ENCODE results near the gene FLYWCH1. TPM values are rescaled to one million over a fixed set of nuclear protein-coding genes. Genes with fewer than 3 reads are reported as not detected.

The FLYWCH1 gene
- total RNA-seq, 1 donor from 2014 or later: 5.1 TPM

DNA sequence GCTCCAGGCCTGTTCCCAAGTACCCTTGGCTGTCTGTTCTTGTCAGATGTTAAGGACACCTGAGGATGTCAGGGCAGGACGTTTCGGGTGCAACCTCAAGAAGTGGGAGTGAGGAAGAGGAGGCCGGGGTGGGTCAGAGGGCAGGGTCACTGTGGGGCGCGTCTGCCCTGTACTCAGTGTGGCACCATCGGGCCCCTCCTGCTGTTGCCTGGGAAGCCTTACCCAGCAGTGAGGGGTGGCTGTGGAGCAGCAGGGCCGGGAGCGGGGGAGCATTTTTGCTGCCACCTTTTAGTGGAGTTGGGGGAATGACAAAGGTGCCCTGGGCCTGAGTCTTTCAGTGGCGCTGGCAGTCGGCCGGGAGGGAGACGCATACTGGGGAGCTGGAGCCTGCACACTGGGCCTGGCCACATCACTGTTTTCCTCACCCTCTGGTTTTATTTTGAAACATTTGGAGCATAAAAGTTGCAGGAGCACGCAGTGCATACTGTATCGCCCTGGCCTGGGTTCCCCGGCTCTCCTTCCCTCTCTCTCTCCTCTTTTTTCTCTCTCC is 11.1 kb upstream of the FLYWCH1 start:
- Histone ChIP-seq H3K27me3 (no peaks in the 10 kb centered on the region), H3K79me2 (ENCODE audit: low read depth) (no peaks in the 10 kb centered on the region), H3K4me1 (peaks cover 10% of the 10 kb centered on the region), H3K4me3 (no peak overlapping the region), H3F3A (ENCODE audit: low read depth) (peaks cover 14% of the 10 kb centered on the region), H3K36me3 (no peaks in the 10 kb centered on the region), H4K20me1 (ENCODE audit: low read depth) (peaks cover 9% of the 10 kb centered on the region), H3K9ac (no peak overlapping the region), H3K9me3 (ENCODE audit: low read depth) (no peaks in the 10 kb centered on the region), H3K27ac (no peak overlapping the region), H2AFZ (replicated peaks) (no peak overlapping the region), H3K4me2 (no peak overlapping the region)
- H3K4me3 Mint-ChIP-seq: no peak overlapping the region
- H3K4me1 Mint-ChIP-seq: peaks cover 12% of the 10 kb centered on the region
- TF ChIP-seq EZH2 (IDR thresholded peaks at IDR 0.05): no peak
- TF ChIP-seq EZH2phosphoT487 (IDR thresholded peaks at IDR 0.05): no peak
- TF ChIP-seq, protein P1, sequence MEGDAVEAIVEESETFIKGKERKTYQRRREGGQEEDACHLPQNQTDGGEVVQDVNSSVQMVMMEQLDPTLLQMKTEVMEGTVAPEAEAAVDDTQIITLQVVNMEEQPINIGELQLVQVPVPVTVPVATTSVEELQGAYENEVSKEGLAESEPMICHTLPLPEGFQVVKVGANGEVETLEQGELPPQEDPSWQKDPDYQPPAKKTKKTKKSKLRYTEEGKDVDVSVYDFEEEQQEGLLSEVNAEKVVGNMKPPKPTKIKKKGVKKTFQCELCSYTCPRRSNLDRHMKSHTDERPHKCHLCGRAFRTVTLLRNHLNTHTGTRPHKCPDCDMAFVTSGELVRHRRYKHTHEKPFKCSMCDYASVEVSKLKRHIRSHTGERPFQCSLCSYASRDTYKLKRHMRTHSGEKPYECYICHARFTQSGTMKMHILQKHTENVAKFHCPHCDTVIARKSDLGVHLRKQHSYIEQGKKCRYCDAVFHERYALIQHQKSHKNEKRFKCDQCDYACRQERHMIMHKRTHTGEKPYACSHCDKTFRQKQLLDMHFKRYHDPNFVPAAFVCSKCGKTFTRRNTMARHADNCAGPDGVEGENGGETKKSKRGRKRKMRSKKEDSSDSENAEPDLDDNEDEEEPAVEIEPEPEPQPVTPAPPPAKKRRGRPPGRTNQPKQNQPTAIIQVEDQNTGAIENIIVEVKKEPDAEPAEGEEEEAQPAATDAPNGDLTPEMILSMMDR (IDR thresholded peaks at IDR 0.05): no peak
- no peak overlapping the region for H3K27ac Mint-ChIP-seq
- no peaks in the 10 kb centered on the region for H3K36me3 Mint-ChIP-seq
- DNase-seq (ENCODE audit: low spot score): no peak
- no peaks in the 10 kb centered on the region for H3K27me3 Mint-ChIP-seq (ENCODE audit: insufficient read depth, low read depth)
- no peaks in the 10 kb centered on the region for H3K9me3 Mint-ChIP-seq

DNA sequence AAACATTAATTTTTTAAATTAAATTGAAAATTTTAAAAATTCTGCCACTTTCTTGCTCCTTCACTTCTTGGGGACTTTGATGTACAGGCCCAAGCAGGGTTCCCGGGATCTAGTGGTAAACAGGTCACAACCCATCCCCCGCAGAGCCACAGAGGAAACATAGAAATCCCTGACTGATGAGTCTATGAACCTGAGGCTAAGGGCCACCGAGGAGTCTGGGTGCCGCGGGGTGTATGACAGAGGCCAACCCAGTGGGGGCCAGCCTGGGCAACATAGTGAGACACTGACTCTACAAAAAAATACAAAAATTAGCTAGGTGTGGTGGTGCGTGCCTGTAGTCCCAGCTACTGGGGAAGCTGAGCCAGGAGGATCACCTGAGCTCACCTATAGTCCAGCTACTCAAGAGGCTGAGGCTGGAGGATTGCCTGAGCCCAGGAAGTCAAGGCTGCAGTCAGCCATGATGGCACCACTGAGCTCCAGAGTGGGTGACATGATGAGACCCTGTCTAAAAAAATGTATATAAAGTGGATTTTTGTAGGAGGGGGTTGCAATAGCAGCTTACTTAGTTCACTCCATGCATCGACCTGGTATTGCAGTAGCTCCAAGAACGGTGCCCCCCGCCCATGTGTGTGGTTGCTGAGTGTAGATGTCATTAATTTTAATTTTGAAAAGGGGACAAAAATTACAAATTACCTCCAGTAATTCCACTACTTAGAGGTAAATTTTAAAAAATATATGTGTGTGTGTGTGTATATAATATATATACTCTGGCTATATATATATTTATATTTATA is 9.2 kb upstream of the FLYWCH1 start:
- Histone ChIP-seq H3K79me2 (ENCODE audit: low read depth) (no peaks in the 10 kb centered on the region), H3K27ac (no peak overlapping the region), H3K4me2 (no peak overlapping the region), H3K4me1 (peaks cover 10% of the 10 kb centered on the region), H3K4me3 (no peak overlapping the region), H3F3A (ENCODE audit: low read depth) (peaks cover 25% of the 10 kb centered on the region), H3K9me3 (ENCODE audit: low read depth) (no peaks in the 10 kb centered on the region), H2AFZ (replicated peaks) (no peak overlapping the region), H3K9ac (no peak overlapping the region), H3K36me3 (no peaks in the 10 kb centered on the region), H3K27me3 (no peaks in the 10 kb centered on the region), H4K20me1 (ENCODE audit: low read depth) (peaks cover 7% of the 10 kb centered on the region)
- Mint-ChIP-seq H3K27ac (no peak overlapping the region), H3K4me3 (peak overlapping the region; percentile 33), H3K27me3 (ENCODE audit: insufficient read depth, low read depth) (peaks cover 7% of the 10 kb centered on the region), H3K9me3 (no peaks in the 10 kb centered on the region), H3K36me3 (no peaks in the 10 kb centered on the region), H3K4me1 (peaks cover 23% of the 10 kb centered on the region)
- TF ChIP-seq EZH2 (IDR thresholded peaks at IDR 0.05) (no peak), EZH2phosphoT487 (IDR thresholded peaks at IDR 0.05) (no peak)
- TF ChIP-seq, protein P1 (IDR thresholded peaks at IDR 0.05): no peak
- no peak for DNase-seq (ENCODE audit: low spot score)

DNA sequence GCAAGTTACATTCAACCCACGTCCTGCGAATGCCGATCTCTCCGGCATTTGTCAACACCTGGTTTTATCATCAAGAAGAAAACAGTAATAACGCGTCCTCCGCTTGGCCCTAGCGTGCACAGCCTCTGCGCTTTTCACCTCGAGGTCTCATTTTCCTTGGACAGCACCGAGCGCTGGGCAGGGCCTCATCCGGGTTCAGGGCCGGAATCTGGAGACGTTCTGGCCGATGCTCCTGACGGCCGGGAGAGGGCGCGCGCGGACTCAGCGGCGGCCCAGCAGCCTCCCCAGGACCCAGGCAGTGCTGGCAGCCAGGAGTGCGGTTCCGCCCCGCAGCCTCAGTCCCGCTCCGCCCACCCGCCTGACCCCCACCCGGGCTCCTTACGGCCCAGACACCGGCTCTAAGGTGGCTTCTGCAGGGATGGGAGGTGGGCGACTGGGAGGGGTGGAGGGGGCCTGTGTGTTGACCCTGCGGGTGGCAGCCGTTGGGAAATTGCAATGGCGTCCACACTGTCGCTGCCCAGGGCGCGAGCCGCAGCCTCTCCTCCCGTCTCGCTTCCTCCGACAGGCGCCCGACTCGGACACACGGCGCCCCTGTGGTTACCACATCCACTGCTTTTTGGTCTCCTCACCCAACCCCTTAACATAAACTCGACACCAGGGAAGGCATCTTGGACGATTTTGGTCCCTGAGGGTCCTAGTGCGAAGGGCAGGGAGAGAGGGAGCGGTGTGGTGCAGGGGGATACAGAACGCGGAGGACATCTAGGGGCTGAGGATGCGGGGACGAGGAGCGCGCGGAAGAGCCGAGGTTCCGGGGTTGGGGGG is 7.4 kb upstream of the FLYWCH1 start:
- peak; percentile 91 for DNase-seq (ENCODE audit: low spot score)
- H3K4me2 ChIP-seq: peak overlapping the region; percentile 88
- peak overlapping the region; percentile 74 for H2AFZ ChIP-seq (replicated peaks)
- H3K4me1 ChIP-seq: no peaks in the 10 kb centered on the region
- no peaks in the 10 kb centered on the region for H3K9me3 Mint-ChIP-seq
- peaks cover 18% of the 10 kb centered on the region for H3K4me1 Mint-ChIP-seq
- H3K27me3 ChIP-seq: no peaks in the 10 kb centered on the region
- peaks cover 22% of the 10 kb centered on the region for H3F3A ChIP-seq (ENCODE audit: low read depth)
- peak overlapping the region; percentile 77 for H3K4me3 ChIP-seq
- H3K9ac ChIP-seq: peak overlapping the region; percentile 56
- peak overlapping the region; percentile 98 for H3K4me3 Mint-ChIP-seq
- H3K9me3 ChIP-seq (ENCODE audit: low read depth): no peaks in the 10 kb centered on the region
- H3K79me2 ChIP-seq (ENCODE audit: low read depth): no peaks in the 10 kb centered on the region
- no peak for TF ChIP-seq EZH2 (IDR thresholded peaks at IDR 0.05)
- TF ChIP-seq, protein P1 (IDR thresholded peaks at IDR 0.05): peak; percentile 86
- peaks cover 8% of the 10 kb centered on the region for H3K27me3 Mint-ChIP-seq (ENCODE audit: insufficient read depth, low read depth)
- no peaks in the 10 kb centered on the region for H4K20me1 ChIP-seq (ENCODE audit: low read depth)
- peak overlapping the region; percentile 87 for H3K27ac Mint-ChIP-seq
- no peaks in the 10 kb centered on the region for H3K36me3 ChIP-seq
- no peaks in the 10 kb centered on the region for H3K36me3 Mint-ChIP-seq
- no peak overlapping the region for H3K27ac ChIP-seq
